ENCODE measurements around the gene SLC24A3. TPM values are rescaled to one million over a fixed set of nuclear protein-coding genes. Genes with fewer than 3 reads are reported as not detected.

The SLC24A3 gene
- total RNA-seq: 10 to 100 TPM; 20.4 to 25.3 TPM
- long read RNA-seq, donor 1, partial matches to known transcripts: 11 of 24 reads
- long read RNA-seq, donor 1, other reads (novel, unspliced or antisense): 13 of 24 reads
- long read RNA-seq, donor 2, partial matches to known transcripts: 19 of 27 reads
- long read RNA-seq, donor 2, other reads (novel, unspliced or antisense): 8 of 27 reads

DNA sequence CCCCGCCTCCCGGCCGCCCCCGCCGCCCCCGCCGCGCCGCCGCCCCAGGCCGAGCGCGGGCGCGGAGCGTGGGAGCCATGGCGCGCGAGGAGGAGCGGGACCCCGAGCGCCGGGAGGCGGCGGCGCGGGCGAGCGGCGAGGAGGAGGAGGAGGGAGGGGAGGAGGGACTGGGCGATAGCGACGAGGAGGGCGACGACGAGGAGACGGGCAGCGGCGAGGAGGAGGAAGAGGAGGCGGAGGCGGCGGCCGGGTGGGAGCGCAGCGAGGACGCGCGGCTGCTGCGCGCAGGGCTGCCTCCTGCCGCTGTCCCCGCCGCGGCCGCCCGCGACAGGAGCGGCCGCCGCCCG lies at the start of gene SLC24A3:
SLC24A3 (plus strand) TSS at position 174 of the 347 bp plus-strand sequence.
- intact Hi-C loops (cut with DNase I): loop anchor here in 1 of 2 donors (2.0 to 10.0 kb wide), 2 partner anchors 372 to 448 kb away; no protein-coding TSS in a partner anchor
- DNase-seq (ENCODE audit: low spot score): peak; percentile 82

DNA sequence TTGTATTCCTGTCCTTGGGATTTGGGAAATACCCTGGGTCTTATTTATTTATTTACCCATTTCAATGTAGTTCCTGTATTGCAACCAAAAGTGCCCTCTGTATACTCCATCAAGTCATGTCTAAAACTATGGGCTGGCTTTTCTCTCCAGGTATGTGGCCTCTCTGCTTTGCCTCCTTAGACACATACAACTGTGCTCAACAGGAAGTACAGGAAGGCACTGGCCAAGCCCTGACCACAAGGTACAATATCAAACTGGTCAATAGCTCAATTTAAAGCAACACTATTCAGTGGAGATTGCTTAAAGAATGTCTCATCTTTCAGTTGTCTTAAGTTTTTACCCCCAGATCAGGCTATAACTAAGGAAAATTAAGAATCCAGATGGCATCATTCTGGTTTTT lies 42.3 kb upstream of the SLC24A3 start:
- intact Hi-C loops (cut with DNase I): no loop called here
- no peak for DNase-seq (ENCODE audit: low spot score)

DNA sequence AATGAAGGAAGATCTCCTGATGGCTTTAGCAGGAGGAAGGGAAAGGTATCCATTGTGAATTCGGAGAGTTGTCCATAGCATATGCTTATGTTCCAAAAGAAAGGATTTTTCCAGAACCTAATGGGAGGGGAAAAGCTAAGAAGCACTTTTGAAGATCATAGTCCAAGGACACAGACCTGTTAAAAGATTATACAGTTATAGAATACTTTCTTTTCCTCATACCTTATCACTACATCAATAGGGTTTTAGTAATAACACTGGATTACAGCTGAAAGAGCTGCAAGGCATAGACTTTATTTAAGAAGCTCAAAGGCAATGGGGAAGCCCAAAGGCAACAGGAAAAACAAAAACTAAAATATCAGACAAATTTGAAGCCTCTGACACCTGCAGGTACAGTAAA lies 39.8 kb upstream of the SLC24A3 start:
- intact Hi-C loops (cut with DNase I): no loop called here
- no peak for DNase-seq (ENCODE audit: low spot score)

DNA sequence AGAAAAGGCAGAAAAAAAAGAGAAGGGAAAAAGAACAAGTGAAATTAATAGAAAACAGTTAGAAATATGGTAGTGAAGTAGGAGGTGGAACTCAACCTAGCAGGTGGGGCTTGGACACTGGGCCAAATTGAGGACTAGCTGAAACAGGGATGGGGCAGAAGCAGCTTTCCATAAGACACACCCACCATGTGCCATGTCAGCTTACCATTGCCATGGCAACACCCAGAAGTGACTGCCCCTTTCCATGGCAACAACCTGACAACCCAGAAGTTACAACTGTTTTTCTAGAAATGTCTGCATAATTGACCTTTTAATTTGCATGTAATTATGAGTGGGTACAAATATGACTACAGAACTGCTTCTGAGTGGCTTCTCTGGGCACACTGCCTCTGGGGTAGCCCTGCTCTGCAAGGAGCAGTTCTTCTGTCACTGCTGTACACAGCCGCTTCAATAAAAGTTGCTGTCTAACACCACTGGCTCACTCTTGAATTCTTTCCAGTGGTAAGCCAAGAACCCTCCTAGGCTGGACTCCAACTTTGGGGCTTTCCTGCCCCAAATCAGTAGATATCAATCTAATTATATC lies 35.9 kb upstream of the SLC24A3 start:
- intact Hi-C loops (cut with DNase I): no loop called here
- no peak for DNase-seq (ENCODE audit: low spot score)

DNA sequence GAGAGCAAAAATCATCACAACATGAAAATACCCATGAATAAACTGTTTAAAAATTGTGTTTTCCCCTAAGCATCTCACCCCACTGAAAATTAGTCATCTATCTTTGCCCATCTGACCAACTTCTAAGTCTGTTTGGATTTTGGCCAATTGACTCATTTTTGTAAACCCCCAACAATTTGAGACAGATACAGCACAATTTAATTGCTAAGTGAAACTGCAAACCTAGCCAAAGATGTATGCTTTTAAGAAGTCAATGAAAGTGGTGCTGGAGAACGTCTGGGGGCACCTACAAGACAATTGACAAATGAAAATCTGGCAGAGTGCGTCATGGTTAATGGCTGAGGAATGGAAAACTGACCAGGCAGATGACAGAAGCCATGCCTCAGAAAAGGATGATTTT lies 30.9 kb upstream of the SLC24A3 start:
- intact Hi-C loops (cut with DNase I): no loop called here
- no peak for DNase-seq (ENCODE audit: low spot score)

DNA sequence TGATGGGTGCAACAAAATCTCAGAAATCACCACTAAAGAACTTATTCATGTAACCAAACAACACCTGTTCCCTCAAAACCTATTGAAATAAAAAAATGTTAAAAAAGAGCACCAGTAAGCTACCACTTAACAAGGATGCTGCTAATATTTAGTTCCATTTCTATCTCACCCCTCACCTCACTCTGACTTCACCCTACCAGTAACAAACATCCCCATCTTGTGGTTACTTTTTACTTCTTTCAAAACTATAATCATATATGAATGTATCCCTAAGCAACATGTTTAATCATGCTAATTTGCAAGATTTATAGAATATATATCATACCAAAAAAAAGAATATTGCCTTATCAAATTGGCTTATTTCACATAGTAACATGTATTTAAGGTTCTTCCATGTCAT lies 27.4 kb upstream of the SLC24A3 start:
- intact Hi-C loops (cut with DNase I): no loop called here
- DNase-seq (ENCODE audit: low spot score): no peak

DNA sequence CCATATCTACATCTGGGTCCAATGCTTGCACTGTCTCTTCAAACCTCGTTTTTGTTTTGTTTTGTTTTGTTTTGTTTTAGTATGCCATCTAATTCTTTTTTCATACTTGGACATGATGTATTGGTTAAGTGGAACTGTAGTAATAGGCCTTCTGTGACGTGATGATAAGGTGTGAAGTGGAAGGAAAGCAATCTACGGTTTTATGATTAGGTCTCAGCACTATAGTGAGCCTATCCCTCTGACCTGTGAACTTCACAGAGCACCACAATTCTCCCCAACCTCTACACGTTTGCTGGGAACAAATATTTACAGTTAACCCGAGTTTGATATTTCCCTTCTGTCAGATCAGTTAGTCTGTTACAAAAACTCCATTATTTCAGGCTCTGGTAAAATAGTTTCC lies 19.1 kb upstream of the SLC24A3 start:
- intact Hi-C loops (cut with DNase I): loop anchor here in 1 of 2 donors (10.0 kb wide), 1 partner anchor 569 kb away; no protein-coding TSS in a partner anchor
- DNase-seq (ENCODE audit: low spot score): no peak

DNA sequence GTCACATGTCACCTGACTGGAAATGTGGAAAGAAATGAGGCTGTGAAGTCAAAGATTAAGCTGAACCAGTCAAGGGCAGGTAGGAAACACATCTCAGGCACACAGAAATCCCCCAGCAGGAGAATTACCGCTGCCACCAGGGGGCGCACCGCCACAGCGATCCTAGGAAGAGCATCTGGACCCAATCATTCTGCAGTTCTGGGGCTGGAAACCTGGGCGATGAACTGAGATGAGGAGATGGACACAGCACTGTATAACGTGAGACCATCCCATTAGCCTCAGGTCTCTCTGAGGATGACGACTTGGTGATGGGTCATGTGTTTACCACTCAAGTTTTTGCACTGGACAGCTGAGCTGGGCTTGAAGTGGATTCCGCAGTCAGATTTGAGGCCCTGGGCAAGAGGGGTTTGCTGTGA lies 6.5 kb upstream of the SLC24A3 start:
- intact Hi-C loops (cut with DNase I): loop anchor here in 1 of 2 donors (2.0 to 5.0 kb wide), 2 partner anchors 379 to 456 kb away; no protein-coding TSS in a partner anchor
- DNase-seq (ENCODE audit: low spot score): peak; percentile 92

DNA sequence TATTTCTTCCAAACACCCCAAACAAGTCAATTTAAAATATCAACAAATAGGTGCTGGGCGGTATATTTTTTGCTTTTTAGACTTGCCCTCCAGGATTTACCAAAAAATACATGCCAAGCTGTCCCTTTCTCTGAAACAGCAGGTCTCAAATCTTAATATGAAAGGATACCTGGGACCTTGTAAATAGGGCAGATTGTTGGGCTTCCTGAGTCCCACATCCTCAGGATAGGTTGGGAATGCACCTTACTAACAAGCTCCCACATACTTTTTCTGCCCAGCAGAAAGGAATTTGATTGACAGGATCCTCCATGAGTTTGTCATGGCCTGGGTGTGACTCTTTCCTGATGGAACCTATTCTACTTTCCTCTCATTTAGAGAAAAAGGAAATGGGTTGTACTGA lies 4.9 kb upstream of the SLC24A3 start:
- intact Hi-C loops (cut with DNase I): loop anchor here in 1 of 2 donors (2.0 to 5.0 kb wide), 2 partner anchors 377 to 455 kb away; no protein-coding TSS in a partner anchor
- no peak for DNase-seq (ENCODE audit: low spot score)

DNA sequence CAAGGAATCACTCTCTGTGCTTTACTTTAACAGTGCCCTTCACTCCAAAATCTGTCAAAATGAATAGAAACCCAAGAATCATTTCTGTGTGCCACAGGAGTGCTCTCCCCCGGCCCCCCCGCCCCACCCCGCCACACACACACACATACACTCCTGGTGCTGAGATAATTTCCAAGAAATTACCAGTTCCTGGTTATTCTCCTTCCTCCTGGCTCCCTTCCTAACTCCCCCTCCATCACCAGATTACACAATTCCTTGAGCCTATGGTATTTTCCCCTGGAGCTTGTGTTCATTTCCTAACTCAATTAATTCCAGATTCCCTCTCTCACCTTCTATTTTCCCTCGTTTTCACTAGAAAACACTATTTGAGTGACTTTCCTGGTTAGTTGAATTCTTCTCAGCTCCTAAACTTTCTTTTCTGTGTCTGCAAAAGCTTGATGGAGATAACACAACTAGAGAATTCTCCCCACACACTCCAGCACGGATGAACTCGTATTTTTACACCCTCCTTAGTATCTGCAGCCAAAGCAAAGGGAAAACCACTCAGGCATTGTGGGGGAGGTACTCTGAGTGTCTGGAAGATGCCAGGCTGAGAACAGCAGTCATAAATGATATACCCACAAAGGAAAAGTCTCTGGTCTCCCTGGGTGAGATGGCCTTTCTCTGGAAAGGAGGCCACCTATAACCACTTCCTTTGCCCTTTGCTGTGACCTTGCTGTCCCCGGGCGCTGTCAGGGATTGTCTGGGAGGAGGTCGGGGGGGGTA lies 1.9 kb upstream of the SLC24A3 start:
- DNase-seq (ENCODE audit: low spot score): no peak
- intact Hi-C loops (cut with DNase I): loop anchor here in 1 of 2 donors (10.0 kb wide), 1 partner anchor 374 kb away; no protein-coding TSS in a partner anchor

DNA sequence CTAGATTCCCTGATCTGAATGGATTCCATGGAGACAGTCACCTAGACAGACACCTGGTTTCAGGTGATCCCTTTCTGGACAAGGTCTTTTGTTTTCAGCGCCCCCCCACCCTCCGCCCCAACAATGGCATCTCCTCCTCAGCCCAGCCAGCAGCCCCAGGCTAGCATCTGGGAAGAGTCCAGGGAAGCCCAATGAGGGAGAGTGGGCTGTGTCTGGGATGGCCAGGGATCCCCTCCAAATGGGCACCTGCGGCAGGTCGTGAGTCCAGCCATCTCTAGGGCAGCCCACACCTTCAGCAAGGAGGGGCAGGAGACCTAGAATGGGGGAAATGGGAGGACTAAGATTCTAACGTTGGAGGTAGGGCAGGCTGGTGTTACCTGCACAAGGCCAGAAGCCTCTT lies 1.2 kb upstream of the SLC24A3 start:
- intact Hi-C loops (cut with DNase I): loop anchor here in 1 of 2 donors (10.0 kb wide), 1 partner anchor 374 kb away; no protein-coding TSS in a partner anchor
- DNase-seq (ENCODE audit: low spot score): no peak

DNA sequence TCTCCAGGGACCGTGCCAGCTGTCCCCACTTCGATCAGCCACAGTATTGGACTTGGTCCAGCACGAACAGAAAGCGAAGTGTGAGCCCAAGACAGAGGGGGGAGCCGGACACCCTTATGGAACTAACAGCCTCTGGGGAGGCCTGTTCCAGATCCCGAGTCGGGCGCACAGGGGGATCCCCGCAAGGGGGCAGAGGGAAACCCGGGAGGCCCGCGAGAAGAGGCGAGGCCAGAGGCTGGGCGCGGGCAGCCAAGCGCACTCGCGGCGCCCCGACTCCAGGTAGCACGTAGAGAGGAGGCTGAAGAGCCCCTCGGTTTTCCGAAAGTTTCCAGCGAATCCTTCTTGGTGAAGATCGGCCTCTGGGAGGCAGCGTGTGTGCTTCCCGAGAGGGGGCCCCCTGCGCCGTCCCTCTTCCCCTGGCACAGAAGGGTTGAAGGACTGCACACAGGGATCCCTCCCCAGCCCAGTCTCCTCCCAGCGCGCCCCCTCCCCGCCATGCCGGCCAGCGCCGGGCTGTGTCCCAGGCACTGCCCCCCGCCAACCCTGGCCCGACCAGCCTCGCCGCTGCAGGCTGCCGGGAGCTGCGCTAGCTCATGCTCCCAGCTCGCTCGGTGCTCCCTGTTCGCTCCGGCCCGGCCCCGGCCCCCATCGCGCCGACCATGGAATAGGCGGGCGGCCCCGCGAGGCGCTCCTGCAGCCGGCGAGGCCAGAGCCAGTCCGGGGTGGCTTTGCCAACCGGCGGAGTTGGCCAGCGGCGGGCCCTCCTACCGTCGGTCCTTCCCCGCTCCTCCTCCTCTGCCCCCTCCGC lies 577 bp upstream of the SLC24A3 start:
- intact Hi-C loops (cut with DNase I): loop anchor here in 1 of 2 donors (2.0 to 10.0 kb wide), 2 partner anchors 373 to 449 kb away; no protein-coding TSS in a partner anchor

DNA sequence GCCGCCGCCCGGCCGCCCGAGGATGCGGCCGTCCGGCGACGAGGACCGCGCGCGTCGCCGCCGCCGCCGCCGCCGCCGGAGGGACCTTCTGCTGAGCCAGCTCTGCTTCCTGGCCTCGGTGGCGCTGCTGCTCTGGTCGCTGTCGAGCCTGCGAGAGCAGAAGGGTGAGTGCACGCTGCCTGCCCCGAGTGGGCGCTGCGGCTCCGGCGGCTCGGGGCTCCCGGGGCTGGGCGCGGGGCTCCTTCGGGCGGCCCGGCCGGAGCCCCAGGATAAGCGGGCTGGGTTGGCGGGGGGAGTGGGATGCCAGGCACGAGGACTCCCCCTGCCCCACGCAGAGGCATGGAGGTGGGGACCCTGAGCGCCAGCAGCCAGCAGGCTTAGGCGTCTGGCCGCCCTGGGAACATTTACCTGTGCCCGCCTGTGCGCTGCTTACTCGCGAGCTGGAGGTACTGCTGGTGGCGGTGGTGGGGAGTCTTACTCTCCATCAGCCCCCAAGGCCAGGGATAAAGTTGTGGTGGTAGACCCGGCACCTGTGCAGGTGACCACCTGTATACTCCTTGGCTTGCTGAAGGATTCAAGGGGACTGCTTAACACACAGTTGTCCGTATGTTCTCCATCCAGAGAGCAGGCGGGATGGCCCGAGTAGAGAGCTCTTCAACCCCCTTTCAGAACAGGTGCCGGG lies 520 bp downstream of the SLC24A3 start:
- peak; percentile 93 for DNase-seq (ENCODE audit: low spot score)
- intact Hi-C loops (cut with DNase I): loop anchor here in 1 of 2 donors (2.0 to 10.0 kb wide), 2 partner anchors 372 to 448 kb away; no protein-coding TSS in a partner anchor

More for the DNA sequence above, 577 bp upstream of the SLC24A3 start:
- peak; percentile 84 for DNase-seq (ENCODE audit: low spot score)

DNA sequence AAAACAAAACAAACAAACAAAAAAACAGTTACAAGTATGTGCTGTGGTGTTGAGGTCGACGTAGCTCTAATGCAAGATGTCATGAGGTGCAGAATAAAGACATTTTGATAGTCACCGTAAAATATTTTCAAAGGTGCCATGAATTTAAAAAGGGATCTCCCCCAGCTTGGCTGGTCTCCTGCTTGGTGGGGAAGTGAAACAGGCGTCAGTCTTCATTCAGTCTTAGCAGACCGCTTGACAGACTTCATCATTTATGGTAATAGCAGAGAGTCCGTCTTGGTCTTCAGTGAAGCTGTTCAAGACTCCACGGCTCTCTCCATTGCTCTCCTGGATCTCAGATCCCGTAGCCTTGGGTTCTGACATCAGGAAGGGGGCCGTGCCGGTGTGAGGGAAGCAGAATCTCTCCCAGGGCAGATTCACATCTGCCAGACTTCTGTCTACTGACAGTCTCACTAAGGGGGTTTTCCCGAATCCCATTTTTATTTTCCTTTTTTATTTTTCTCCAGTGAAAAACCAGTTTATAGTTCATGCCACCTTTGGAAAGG lies 1.6 kb downstream of the SLC24A3 start:
- intact Hi-C loops (cut with DNase I): loop anchor here in 1 of 2 donors (2.0 to 10.0 kb wide), 2 partner anchors 371 to 447 kb away; no protein-coding TSS in a partner anchor
- no peak for DNase-seq (ENCODE audit: low spot score)

DNA sequence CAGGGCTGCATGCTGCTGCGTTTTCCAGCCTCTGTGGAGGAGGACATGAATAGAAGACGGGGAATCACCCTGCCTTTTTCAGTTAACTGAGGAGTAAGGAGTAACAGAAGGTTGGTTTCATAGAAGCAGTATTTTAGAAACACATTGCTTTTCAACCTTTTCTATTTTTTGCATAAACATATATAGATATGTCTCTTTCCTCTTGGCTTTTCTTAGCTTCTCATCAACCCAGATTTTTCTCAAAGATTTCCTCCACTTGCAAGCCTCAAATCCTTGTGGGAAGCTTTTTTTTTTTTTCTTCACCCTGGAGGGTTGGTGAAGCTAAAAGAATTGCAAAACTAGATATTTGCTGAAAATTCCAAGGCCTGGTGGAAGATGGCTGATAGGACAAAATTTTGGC lies 6.0 kb downstream of the SLC24A3 start:
- intact Hi-C loops (cut with DNase I): loop anchor here in 1 of 2 donors (10.0 kb wide), 1 partner anchor 366 kb away; no protein-coding TSS in a partner anchor
- no peak for DNase-seq (ENCODE audit: low spot score)

DNA sequence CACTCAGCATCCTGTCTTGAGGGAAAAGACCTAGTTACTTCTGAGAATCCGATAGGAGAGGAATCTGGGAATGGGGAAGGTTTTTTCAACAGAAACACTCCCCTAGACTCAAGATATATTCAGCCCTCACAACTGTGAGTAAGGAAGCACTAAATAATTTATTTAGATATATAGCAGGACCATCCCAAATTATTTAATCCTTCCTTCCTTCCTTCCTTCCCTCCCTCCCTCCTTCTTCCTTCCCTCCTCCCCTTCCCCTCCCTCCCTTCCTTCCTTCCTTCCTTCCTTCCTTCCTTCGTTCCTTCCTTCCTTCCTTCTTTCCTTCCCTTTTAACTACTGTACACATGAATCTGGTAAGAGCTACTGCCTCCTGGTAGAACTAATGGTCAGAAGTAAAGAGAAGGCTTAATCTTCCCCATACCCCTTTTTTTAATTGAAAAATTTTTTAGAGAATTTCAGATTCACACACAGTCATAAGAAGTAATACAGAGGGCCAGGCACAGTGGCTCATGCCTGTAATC lies 10.1 kb downstream of the SLC24A3 start:
- DNase-seq (ENCODE audit: low spot score): no peak
- intact Hi-C loops (cut with DNase I): loop anchor here in 1 of 2 donors (5.0 kb wide), 1 partner anchor 800 kb away; no protein-coding TSS in a partner anchor

DNA sequence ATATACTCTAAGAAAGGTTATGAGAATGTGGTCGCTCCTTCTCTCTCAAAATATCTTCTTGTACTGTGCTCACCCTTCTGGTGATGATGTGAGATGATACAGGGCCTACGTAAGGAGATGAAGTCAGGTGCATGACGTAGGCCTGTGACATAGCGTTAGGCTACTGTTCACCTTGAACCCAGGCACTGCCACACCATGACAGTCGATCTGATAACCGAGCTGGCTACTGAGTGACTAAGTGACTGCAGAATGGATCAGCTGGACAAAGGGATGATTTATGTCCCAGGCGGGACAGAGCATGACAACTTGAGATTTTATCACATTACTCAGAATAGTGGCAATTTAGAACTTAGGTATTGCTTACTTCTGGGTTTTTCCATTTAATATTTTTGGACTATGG lies 11.2 kb downstream of the SLC24A3 start:
- intact Hi-C loops (cut with DNase I): loop anchor here in 1 of 2 donors (5.0 kb wide), 1 partner anchor 799 kb away; no protein-coding TSS in a partner anchor

More for the DNA sequence above, 11.2 kb downstream of the SLC24A3 start:
- no peak for DNase-seq (ENCODE audit: low spot score)

Measured in posterior vena cava (tissue), 2 donors.